NCI-H1048 (cell line): ENCODE measurements around the gene ZBED2.

Experiments used
- DNase-seq: peaks from one replicate; lab custom pipeline; 2025; lab: John Stamatoyannopoulos, UW

ZBED2 gene

GRCh38 chr3:111603679-111604078, 8.5 kb upstream of the ZBED2 start:
- no peak for DNase-seq

DNA sequence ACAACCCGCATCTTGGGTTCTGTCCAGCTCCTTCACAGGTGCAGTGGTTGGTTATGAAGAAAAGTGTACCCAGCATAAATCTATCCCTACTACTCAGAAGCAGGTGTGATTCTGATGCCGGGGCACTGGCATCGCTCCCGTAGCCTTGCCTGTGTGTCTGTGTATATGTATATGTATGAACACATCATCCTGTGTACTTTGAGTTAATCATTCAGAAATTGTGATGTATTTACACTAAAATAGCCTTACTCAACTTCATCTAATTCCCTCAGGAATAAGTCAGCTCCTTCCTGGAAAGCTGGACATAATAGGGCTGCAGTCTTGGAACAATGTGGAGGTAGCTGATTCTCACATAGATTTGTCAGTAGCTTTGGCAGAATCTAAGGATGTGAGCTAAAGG, 6.7 kb upstream of the ZBED2 start:
- no peak for DNase-seq

DNA sequence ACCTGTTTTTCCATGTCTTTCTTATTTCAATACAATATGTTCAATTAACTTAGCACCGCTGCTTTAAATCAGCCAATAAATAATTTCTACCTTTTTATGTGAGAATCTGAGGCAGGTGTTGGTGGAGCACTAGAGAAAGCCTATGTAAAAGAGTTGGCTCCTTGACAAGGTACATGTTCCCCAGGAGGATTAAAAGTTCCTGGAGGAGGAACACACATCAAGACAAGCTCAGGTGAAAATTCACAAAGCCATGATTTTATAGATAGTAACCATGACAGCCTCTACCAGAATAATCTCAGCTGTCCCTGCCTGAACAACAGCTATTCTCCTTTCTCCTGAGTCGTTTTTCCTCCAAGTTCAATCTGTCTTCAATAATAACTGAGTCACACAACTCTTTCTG, 3.4 kb upstream of the ZBED2 start:
- no peak for DNase-seq

DNA sequence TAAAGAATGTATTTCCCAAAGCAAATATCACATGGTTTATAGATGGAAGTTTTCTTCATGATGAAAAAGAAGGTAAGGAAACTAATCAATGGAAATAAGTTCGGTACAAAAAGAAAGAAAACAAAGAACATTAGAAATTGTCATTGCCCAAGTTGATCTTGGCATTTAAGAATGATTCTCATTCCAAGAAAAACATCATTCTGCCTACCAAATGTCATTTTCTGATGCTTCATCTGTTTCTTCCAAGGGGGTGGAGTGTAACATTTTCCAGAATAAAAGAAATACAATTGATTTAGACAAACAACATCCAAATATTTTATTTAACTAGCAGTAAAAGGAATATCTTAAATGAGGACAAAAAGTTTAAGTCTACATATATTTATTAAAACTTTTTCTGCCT, 3.0 kb upstream of the ZBED2 start:
- DNase-seq: no peak

- DNase-seq: no peak
Measured at GRCh38 chr3:111596328-111596727, 1.2 kb upstream of the ZBED2 start.

DNA sequence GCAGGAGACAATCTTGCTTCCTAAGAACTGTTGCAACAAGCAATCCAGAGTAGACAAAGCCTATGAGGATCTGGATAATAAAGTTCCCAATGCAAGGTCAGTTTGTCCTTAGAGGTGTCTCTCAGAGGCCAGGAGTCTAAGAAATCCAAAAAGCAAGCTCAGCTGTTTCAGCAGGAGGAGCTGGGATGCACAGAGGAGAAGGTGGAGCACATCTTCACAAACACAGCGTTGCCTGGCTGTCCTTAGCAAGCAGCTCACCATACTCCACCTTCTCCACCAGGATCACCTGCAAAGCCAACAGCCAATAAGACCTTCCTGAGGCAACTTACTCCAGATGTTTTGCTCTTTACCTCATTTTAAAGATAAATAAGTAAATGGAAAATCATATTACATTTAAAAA, 365 bp downstream of the ZBED2 start:
- DNase-seq: no peak

DNA sequence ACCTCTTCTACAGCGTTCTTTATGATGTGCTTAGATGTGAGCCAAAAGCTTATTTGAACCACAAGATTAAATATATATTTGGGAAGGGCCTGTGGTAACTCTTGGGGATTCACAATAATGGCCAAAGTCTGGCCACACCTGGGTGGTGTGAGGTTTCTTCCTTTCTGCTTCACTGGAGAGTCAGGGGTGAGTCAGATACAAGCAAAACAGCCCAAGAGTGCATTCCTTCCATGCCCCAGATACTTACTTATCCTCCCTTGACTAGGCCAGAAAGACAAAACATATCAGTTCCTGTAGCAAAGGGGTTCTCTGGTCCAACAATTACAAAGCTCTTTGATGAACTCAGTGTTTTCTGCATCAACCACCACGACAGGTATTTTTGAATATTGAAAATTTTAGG, 941 bp downstream of the ZBED2 start:
- DNase-seq: no peak

DNA sequence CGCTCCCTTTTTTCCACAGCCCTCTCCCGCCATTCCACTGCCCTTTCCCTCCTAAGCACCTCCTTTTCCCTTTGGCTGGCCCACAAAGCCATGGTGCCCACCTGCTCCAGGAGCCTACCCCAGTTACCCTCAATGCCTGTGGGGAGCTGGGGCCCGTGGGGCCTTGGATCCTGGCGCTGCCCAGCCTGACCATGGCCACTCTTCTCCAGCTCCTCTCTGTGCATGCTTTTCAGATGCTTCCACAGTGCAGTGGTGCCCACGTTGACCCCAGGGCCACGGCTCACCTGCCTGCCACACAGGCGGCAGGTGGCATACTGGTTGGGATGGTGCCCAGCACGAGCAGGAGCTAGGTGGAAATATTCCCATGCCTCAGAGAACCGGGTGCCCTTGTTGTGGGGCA, 1.5 kb downstream of the ZBED2 start:
- no peak for DNase-seq

DNA sequence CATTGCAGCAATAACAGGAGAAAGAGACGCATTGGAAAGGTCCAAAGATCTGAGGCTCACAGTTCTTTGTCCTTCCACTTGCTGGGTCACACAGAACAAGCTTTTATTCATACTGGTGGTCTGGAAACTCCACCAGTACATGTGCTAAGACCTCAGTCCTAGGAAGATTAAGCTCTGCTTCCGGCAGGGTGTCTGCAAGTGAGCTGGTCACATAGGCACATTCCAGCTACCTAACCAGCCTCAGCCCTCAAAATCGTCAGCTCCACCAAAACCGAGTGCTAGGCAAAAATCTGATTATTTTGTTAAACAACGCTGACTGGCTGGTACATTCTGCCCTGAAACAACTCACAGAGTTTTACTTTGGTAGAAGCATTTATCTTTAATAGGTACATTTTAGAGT, 2.2 kb downstream of the ZBED2 start:
- no peak for DNase-seq

GRCh38 chr3:111592143-111592542, 3.0 kb downstream of the ZBED2 start:
- DNase-seq: no peak

DNA sequence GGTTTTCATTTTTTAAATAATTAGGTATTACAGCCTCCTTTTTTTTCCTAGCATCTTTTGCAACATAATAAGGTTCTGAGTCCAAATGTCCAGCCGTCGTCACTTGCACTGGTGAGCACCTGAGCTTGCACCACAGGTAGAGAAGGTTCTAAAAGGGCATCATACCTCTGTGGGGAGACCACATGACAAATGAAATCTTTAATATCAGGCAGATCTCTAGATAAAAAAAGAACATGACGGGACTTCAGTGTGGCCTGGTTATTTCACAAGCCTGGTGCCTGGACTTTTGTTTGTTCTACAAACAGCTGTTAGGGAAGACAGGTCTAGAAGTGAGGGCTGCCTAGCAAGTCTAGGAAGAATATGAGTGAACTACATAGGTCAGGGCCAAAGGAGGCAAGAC, 3.6 kb downstream of the ZBED2 start:
- DNase-seq: no peak

- DNase-seq: no peak
Measured at GRCh38 chr3:111590143-111590491, 5.0 kb downstream of the ZBED2 start.

GRCh38 chr3:111589303-111590142, 5.6 kb downstream of the ZBED2 start:
- DNase-seq: no peak

DNA sequence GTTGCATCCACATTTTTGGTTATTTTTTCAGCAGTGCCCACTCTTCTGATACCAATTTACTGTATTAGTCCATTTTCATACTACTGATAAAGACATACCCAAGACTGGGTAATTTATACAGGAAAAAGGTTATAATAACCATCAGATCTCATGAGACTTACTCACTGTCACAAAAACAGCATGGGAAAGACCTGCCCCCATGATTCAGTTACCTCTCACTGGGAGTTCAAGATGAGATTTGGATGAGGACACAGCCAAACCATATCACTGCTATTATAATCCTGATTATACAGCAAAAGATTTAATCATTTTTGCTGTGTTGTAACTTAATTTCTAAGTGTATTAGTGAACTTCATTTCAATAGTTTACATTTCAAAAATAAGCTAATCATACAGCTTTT, 6.6 kb downstream of the ZBED2 start:
- no peak for DNase-seq

- no peak for DNase-seq
Measured at GRCh38 chr3:111585217-111585616, 9.9 kb downstream of the ZBED2 start.

GRCh38 chr3:111584744-111585143, 10.4 kb downstream of the ZBED2 start:
- DNase-seq: no peak

GRCh38 chr3:111582120-111582474, 13.0 kb downstream of the ZBED2 start:
- no peak for DNase-seq

GRCh38 chr3:111581403-111582119, 13.6 kb downstream of the ZBED2 start:
- DNase-seq: no peak

- DNase-seq: no peak
Measured at GRCh38 chr3:111579495-111579894, 15.7 kb downstream of the ZBED2 start.

GRCh38 chr3:111578867-111579266, 16.3 kb downstream of the ZBED2 start:
- DNase-seq: no peak

- no peak for DNase-seq
Measured at GRCh38 chr3:111577798-111578685, 17.1 kb downstream of the ZBED2 start.

DNA sequence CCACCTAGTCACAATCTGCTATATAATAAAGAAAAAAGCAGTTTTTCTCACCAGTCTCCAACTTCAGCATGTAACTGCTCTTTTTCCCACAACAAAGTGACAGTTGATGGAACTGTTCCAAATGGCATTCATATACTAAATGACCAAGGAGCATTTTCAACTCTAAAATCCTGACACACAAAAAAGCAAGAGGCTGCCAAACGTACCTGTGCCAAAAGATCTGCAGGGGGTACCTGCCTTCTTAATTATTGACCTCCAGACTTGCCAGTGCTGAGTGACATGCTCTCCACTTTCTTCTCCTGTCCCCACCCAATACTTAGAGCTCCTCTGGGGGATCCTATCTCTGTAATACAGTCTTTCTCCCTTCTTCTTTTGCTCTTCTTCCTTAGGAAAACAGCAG, 18.0 kb downstream of the ZBED2 start:
- DNase-seq: no peak
